Measurements from ENCODE around the gene ZMYND11. TPM values are rescaled to one million over a fixed set of nuclear protein-coding genes. Genes with fewer than 3 reads are reported as not detected.

The ZMYND11 gene
- total and polyA plus RNA-seq, 2 experiments from 2014 or later, result 31.5 to 70.2 TPM

GRCh38 chr10:279655-280054 is 144.4 kb downstream of the ZMYND11 start:
- H3K4me3 ChIP-seq, result no peak overlapping the region
- H3K27me3 ChIP-seq, result no peaks in the 10 kb centered on the region
- no peaks in the 10 kb centered on the region for H3K9me3 ChIP-seq (ENCODE audit: low read depth)
- TF ChIP-seq EZH2phosphoT487 (IDR thresholded peaks at IDR 0.05; ENCODE audit: low read depth, severe bottlenecking, unreplicated experiment) (no peak), EZH2 (IDR thresholded peaks at IDR 0.05; ENCODE audit: borderline replicate concordance) (no peak)
- TF ChIP-seq, protein P1, sequence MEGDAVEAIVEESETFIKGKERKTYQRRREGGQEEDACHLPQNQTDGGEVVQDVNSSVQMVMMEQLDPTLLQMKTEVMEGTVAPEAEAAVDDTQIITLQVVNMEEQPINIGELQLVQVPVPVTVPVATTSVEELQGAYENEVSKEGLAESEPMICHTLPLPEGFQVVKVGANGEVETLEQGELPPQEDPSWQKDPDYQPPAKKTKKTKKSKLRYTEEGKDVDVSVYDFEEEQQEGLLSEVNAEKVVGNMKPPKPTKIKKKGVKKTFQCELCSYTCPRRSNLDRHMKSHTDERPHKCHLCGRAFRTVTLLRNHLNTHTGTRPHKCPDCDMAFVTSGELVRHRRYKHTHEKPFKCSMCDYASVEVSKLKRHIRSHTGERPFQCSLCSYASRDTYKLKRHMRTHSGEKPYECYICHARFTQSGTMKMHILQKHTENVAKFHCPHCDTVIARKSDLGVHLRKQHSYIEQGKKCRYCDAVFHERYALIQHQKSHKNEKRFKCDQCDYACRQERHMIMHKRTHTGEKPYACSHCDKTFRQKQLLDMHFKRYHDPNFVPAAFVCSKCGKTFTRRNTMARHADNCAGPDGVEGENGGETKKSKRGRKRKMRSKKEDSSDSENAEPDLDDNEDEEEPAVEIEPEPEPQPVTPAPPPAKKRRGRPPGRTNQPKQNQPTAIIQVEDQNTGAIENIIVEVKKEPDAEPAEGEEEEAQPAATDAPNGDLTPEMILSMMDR (IDR thresholded peaks at IDR 0.05; ENCODE audit: poor library complexity), result no peak
- H4K20me1 ChIP-seq (ENCODE audit: insufficient read depth, poor library complexity, severe bottlenecking), result no peaks in the 10 kb centered on the region
- no peaks in the 10 kb centered on the region for H3K4me1 ChIP-seq (ENCODE audit: insufficient read depth)
- H3K4me2 ChIP-seq, result no peak overlapping the region
- no peak for DNase-seq (ENCODE audit: low spot score)
- H3K79me2 ChIP-seq, result no peaks in the 10 kb centered on the region
- WGBS (ENCODE audit: low lambda C conversion rate, missing lambda C conversion rate), result 78% methylated on average over 10 of the region's 10 CpGs
- H3K36me3 ChIP-seq (replicated peaks; ENCODE audit: insufficient read depth, low read depth), result no peaks in the 10 kb centered on the region
- H2AFZ ChIP-seq, result no peak overlapping the region
- no peaks in the 10 kb centered on the region for H3K9me2 ChIP-seq (replicated peaks; ENCODE audit: insufficient read depth)
- no peak overlapping the region for H3K27ac ChIP-seq

- Histone ChIP-seq H3K27ac (no peak overlapping the region), H3K4me1 (ENCODE audit: insufficient read depth) (no peaks in the 10 kb centered on the region), H3K4me2 (no peak overlapping the region), H3K4me3 (no peak overlapping the region), H3K9me3 (ENCODE audit: low read depth) (no peaks in the 10 kb centered on the region), H3K79me2 (no peaks in the 10 kb centered on the region), H3K27me3 (no peaks in the 10 kb centered on the region), H2AFZ (no peak overlapping the region), H3K36me3 (replicated peaks; ENCODE audit: insufficient read depth, low read depth) (no peaks in the 10 kb centered on the region), H4K20me1 (ENCODE audit: insufficient read depth, poor library complexity, severe bottlenecking) (no peaks in the 10 kb centered on the region), H3K9me2 (replicated peaks; ENCODE audit: insufficient read depth) (no peaks in the 10 kb centered on the region)
- TF ChIP-seq EZH2 (IDR thresholded peaks at IDR 0.05; ENCODE audit: borderline replicate concordance), result no peak
- TF ChIP-seq, protein P1 (IDR thresholded peaks at IDR 0.05; ENCODE audit: poor library complexity), result no peak
- TF ChIP-seq EZH2phosphoT487 (IDR thresholded peaks at IDR 0.05; ENCODE audit: low read depth, severe bottlenecking, unreplicated experiment), result no peak
- 83% methylated on average over 7 of the region's 7 CpGs for WGBS (ENCODE audit: low lambda C conversion rate, missing lambda C conversion rate)
- DNase-seq (ENCODE audit: low spot score), result no peak
Measured at GRCh38 chr10:282294-283139, 147.3 kb downstream of the ZMYND11 start.

GRCh38 chr10:283140-283479 is 147.9 kb downstream of the ZMYND11 start:
- Histone ChIP-seq H3K27ac (no peak overlapping the region), H3K36me3 (replicated peaks; ENCODE audit: insufficient read depth, low read depth) (no peaks in the 10 kb centered on the region), H3K4me3 (no peak overlapping the region), H3K9me2 (replicated peaks; ENCODE audit: insufficient read depth) (no peaks in the 10 kb centered on the region), H3K4me1 (ENCODE audit: insufficient read depth) (no peaks in the 10 kb centered on the region), H3K4me2 (no peak overlapping the region), H4K20me1 (ENCODE audit: insufficient read depth, poor library complexity, severe bottlenecking) (no peaks in the 10 kb centered on the region), H3K9me3 (ENCODE audit: low read depth) (no peaks in the 10 kb centered on the region), H2AFZ (no peak overlapping the region), H3K79me2 (no peaks in the 10 kb centered on the region), H3K27me3 (no peaks in the 10 kb centered on the region)
- TF ChIP-seq EZH2phosphoT487 (IDR thresholded peaks at IDR 0.05; ENCODE audit: low read depth, severe bottlenecking, unreplicated experiment), result no peak
- TF ChIP-seq, protein P1 (IDR thresholded peaks at IDR 0.05; ENCODE audit: poor library complexity), result no peak
- no peak for TF ChIP-seq EZH2 (IDR thresholded peaks at IDR 0.05; ENCODE audit: borderline replicate concordance)
- DNase-seq (ENCODE audit: low spot score), result no peak
- 93% methylated on average over 8 of the region's 8 CpGs for WGBS (ENCODE audit: low lambda C conversion rate, missing lambda C conversion rate)

Data from hepatocyte (in vitro differentiated cells).